Measurements from ENCODE around the gene ESRRB.
A peak's percentile ranks its signal among the peaks of the same experiment; 100 is the strongest.
"Not testable (repeated sequence)": the region's sequence is repeated elsewhere in the genome, so short reads cannot be mapped to it uniquely, and the experiment has no call there.

The ESRRB gene

DNA sequence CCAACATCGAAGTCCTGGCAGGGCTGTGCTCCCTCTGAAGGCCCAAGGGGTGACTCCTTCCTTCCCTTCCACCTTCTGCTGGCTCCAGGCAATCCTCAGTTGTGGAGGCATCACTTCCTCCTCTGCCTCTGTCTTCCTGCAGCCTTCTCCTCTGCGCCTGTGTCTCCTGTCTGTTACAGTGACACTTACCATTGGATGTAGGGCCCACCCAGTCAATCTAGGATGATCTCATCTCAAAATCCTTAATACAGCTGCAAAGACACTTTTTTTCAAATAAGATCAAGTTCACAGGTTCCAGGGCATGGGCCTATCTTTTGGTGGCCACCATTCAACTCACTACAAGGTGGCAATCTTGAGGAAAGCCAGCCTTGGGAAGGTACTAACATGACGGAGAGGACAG lies 155.1 kb downstream of the ESRRB start:
- no peak for DNase-seq
- H3K9me3 ChIP-seq (ENCODE audit: severe bottlenecking): no peaks in the 10 kb centered on the region
- no peak overlapping the region for H3K4me3 ChIP-seq (ENCODE audit: low read depth, low read length)
- H3K27ac ChIP-seq: no peak overlapping the region
- no peaks in the 10 kb centered on the region for H3K27me3 ChIP-seq (ENCODE audit: insufficient read depth, low read depth, severe bottlenecking)
- no peaks in the 10 kb centered on the region for H3K36me3 ChIP-seq
- TF ChIP-seq, protein P1, sequence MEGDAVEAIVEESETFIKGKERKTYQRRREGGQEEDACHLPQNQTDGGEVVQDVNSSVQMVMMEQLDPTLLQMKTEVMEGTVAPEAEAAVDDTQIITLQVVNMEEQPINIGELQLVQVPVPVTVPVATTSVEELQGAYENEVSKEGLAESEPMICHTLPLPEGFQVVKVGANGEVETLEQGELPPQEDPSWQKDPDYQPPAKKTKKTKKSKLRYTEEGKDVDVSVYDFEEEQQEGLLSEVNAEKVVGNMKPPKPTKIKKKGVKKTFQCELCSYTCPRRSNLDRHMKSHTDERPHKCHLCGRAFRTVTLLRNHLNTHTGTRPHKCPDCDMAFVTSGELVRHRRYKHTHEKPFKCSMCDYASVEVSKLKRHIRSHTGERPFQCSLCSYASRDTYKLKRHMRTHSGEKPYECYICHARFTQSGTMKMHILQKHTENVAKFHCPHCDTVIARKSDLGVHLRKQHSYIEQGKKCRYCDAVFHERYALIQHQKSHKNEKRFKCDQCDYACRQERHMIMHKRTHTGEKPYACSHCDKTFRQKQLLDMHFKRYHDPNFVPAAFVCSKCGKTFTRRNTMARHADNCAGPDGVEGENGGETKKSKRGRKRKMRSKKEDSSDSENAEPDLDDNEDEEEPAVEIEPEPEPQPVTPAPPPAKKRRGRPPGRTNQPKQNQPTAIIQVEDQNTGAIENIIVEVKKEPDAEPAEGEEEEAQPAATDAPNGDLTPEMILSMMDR (IDR thresholded peaks at IDR 0.05; ENCODE audit: low read depth, low read length): no peak

DNA sequence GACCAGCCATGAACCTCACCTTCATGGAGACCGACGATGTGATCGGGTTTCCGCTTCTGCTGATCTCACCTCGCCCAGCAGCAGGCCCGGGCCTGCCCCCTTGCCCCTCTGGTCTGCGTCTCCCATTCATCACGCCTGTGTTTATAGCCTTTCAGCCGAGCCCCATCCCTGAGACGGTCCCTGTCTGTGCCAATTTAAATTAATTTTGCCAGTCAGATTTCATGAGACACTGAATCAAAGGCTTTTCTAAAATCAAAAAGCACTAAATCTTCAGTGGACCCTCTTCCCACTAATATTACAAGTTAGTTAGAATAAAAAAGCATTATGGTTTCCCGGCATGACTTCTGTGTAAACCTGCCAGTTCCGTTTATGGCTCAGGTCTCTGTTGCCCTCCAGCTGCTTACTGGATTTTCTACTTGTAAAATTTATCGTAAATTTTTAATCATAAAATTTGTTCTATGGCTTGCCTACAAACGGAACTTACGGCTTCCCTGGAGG lies 155.9 kb downstream of the ESRRB start:
- Histone ChIP-seq H3K9me3 (ENCODE audit: severe bottlenecking) (no peaks in the 10 kb centered on the region), H3K27me3 (ENCODE audit: insufficient read depth, low read depth, severe bottlenecking) (no peaks in the 10 kb centered on the region), H3K4me3 (ENCODE audit: low read depth, low read length) (no peak overlapping the region), H3K36me3 (no peaks in the 10 kb centered on the region), H3K27ac (no peak overlapping the region)
- TF ChIP-seq, protein P1 (IDR thresholded peaks at IDR 0.05; ENCODE audit: low read depth, low read length): no peak
- DNase-seq: no peak

DNA sequence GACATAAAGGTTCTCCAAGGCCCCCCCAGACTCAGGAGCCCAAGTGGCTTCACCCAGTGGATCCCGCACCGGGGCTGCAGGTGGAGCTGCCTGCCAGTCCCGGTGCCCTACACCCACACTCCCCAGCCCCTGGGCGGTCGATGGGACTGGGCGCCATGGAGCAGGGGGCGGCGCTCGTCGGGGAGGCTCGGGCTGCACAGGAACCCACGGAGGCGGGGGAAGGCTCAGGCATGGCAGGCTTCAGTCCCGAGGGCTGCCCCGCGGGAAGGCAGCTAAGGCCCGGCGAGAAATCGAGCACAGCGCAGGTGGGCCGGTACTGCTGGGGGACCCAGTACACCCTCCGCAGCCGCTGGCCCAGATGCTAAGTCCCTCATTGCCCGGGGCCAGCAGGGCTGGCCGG lies 160.7 kb downstream of the ESRRB start:
- H3K27ac ChIP-seq; H3K4me3 ChIP-seq (ENCODE audit: low read depth, low read length): not testable (repeated sequence)

DNA sequence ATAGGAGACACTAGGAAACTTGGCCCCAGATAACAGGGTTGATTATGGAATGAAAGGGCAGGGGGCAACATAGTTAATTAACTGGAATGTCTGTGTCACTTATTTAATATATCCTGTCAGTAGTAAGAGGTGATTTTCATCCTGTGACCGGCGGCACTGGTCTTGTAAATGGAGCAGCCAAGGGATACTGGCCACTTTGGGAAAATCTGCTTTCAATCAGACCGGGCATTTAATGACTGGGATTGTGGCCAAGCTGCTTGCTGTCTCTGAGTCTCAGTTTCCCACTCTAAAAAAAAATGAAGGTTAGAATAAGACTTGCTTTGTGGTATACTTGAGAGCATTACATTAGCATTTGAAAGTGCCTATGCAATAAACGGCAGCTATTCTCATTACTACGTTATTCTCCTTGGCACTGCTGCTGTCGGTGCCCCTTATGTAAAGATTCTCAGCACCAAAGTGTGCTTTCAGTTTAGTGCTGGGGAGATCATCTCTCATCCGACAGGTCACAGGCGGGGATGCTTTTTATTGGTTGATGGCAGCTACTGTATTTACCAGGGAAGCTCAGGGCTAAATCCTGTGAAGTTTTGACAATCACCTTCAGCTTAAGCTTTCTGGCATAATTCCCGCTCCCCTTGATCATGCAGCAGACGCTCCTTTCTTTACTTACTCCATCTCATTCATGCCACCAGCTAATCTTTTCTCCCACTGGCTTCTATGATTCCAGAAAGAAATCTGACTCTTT lies 162.1 kb downstream of the ESRRB start:
- Histone ChIP-seq H3K36me3 (no peaks in the 10 kb centered on the region), H3K27ac (no peak overlapping the region), H3K27me3 (ENCODE audit: insufficient read depth, low read depth, severe bottlenecking) (no peaks in the 10 kb centered on the region), H3K9me3 (ENCODE audit: severe bottlenecking) (no peaks in the 10 kb centered on the region), H3K4me3 (ENCODE audit: low read depth, low read length) (0 out of 2 replicates have a peak overlapping the region, but pooled peaks have one; percentile 3)
- TF ChIP-seq, protein P1 (IDR thresholded peaks at IDR 0.05; ENCODE audit: low read depth, low read length): no peak
- DNase-seq: peak; percentile 61

More for the DNA sequence above, 160.7 kb downstream of the ESRRB start:
- H3K27me3 ChIP-seq (ENCODE audit: insufficient read depth, low read depth, severe bottlenecking); H3K9me3 ChIP-seq (ENCODE audit: severe bottlenecking); H3K36me3 ChIP-seq; DNase-seq: not testable (repeated sequence)

DNA sequence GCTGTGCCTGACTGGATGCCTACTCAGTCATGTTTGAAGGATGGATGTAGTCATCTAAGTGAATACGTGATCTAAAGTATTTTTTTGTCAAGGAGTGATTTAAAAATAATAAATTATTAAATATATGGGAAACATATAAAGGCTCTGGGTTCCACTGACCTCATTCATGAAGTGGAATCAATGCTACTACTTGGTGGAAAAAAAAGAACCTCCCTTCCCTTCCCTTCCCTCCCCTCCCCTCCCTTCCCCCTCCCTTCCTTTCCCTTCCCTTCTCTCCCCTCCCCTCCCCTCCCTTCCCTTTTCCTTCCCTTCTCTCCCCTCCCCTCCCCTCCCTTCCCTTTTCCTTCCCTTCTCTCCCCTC lies 162.7 kb downstream of the ESRRB start:
- TF ChIP-seq, protein P1 (IDR thresholded peaks at IDR 0.05; ENCODE audit: low read depth, low read length): no peak
- DNase-seq: no peak
- H3K27ac ChIP-seq: no peak overlapping the region
- H3K36me3 ChIP-seq: no peaks in the 10 kb centered on the region
- H3K4me3 ChIP-seq (ENCODE audit: low read depth, low read length): 0 out of 2 replicates have a peak overlapping the region, but pooled peaks have one; percentile 3
- H3K27me3 ChIP-seq (ENCODE audit: insufficient read depth, low read depth, severe bottlenecking): no peaks in the 10 kb centered on the region
- no peaks in the 10 kb centered on the region for H3K9me3 ChIP-seq (ENCODE audit: severe bottlenecking)

DNA sequence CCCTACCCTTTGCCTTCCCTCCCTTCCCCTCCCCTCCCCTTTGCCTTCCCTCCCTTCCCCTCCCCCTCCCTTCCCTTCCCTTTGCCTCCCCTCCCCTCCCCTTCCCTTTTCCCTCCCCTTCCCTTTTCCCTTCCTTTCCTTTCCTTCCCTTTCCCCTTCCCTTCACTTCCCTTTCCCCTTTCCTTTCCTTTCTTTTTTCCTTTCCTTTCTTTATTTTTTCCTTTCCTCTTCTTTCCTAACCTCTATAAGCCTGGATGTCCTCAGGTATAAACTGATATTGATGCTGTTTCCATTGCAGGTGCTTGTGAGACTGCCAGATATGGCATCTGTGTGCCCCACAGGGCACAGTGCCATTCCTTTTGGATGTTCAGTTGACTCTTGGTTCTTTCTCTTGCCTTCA lies 163.2 kb downstream of the ESRRB start:
- Histone ChIP-seq H3K36me3 (no peaks in the 10 kb centered on the region), H3K27ac (no peak overlapping the region), H3K9me3 (ENCODE audit: severe bottlenecking) (no peaks in the 10 kb centered on the region), H3K4me3 (ENCODE audit: low read depth, low read length) (no peak overlapping the region), H3K27me3 (ENCODE audit: insufficient read depth, low read depth, severe bottlenecking) (no peaks in the 10 kb centered on the region)
- no peak for DNase-seq
- TF ChIP-seq, protein P1 (IDR thresholded peaks at IDR 0.05; ENCODE audit: low read depth, low read length): no peak

Measured in WERI-Rb-1 (cell line).